HCT116 (cell line): ENCODE data around the gene CELF4. TPM values are rescaled to one million over a fixed set of nuclear protein-coding genes. Genes with fewer than 3 reads are reported as not detected.

Experiments
- ATAC-seq: fragments of 200-7000 bp; cut with Tn5 transposase; 2 replicates; pipeline ENCODE4 v1.9.1; 2020; ENCODE audit warnings: mild to moderate bottlenecking, moderate library complexity
- BruUV-seq: library from RNA; stranded (reverse); fragments of 400-500 nt; replicated peaks from 2 replicates; lab custom pipeline; 2021; lab: Mats Ljungman, UMichigan
- CTCF ChIA-PET: fragments of 300-600 bp; sonication (Branson Sonifier 250); formaldehyde crosslinking; loops from one replicate; lab custom pipeline; 2021; ENCODE audit warnings: antibody characterized with exemption; lab: Charles Lee
- POLR2A ChIA-PET: fragments of 300-600, 350-600 bp; sonication (Branson Sonifier 250); formaldehyde crosslinking; loops from one replicate; lab custom pipeline; 2021; ENCODE audit warnings: antibody characterized with exemption; lab: Charles Lee
- RAD21 ChIA-PET, 2 experiments: fragments of 300-600 bp; sonication (Branson Sonifier 250); formaldehyde crosslinking; loops; one replicate each; lab custom pipeline; 2023; ENCODE audit warnings: low total read pairs in 2 of 2; ENCODE audit not compliant: uncharacterized antibody in 2 of 2, unreplicated experiment in 2 of 2, low non-redundant PET in 1 of 2; lab: Charles Lee
- DNase-seq: peaks from one replicate; pipeline ENCODE4 v3.0.0-alpha.2; 2010; ENCODE audit warnings: low read depth, low spot score
- H2AFZ ChIP-seq: fragments of 200-600 bp; shearing (Covaris generic), sonication (generic); 2 replicates; pipeline ENCODE4 v1.6.1; 2017; ENCODE audit warnings: low read depth, mixed run types, mixed read lengths, antibody characterized with exemption, low read length; ENCODE audit not compliant: poor library complexity, severe bottlenecking
- H3K27ac ChIP-seq: 2 replicates; pipeline ENCODE4 v1.5.1; 2012; ENCODE audit warnings: low read depth, low read length
- H3K27me3 ChIP-seq: fragments of 200-600 bp; sonication (generic); 2 replicates; pipeline ENCODE4 v1.6.1; 2016; ENCODE audit warnings: mixed run types, low read length, mixed read lengths; ENCODE audit not compliant: insufficient read depth
- H3K36me3 ChIP-seq, 2 experiments: fragments of 200-500 bp in 1 of 2; fragments of 200-600 bp in 1 of 2; sonication (Bioruptor generic) in 1 of 2; sonication (generic) in 1 of 2; 2 replicates each; pipeline versions ENCODE4 v1.5.1 to v1.6.1; 2014 to 2016; ENCODE audit warnings: low read length in 2 of 2, inconsistent platforms in 1 of 2, mixed read lengths in 1 of 2, mixed run types in 1 of 2; ENCODE audit not compliant: insufficient read depth in 2 of 2, control insufficient read depth in 1 of 2
- H3K4me1 ChIP-seq, 2 experiments: fragments of 200-600 bp in 1 of 2; sonication (generic) in 1 of 2; 2 replicates each; pipeline versions ENCODE4 v1.5.1 to v1.6.1; 2012 to 2017; ENCODE audit warnings: low read length in 2 of 2, inconsistent platforms in 1 of 2, mild to moderate bottlenecking in 1 of 2, mixed read lengths in 1 of 2, mixed run types in 1 of 2, moderate library complexity in 1 of 2; ENCODE audit not compliant: insufficient read depth in 2 of 2, control insufficient read depth in 1 of 2
- H3K4me2 ChIP-seq: fragments of 200-600 bp; sonication (generic); 2 replicates; pipeline ENCODE4 v1.6.1; 2017; ENCODE audit warnings: mixed run types, low read length, mixed read lengths
- H3K4me3 ChIP-seq, 2 experiments: fragments of 200-600 bp in 1 of 2; sonication (generic) in 1 of 2; replicated peaks in 1 of 2; 2 replicates each; pipeline ENCODE4 v1.5.1; 2011 to 2016; ENCODE audit warnings: low read length in 2 of 2, control low read depth in 1 of 2, low read depth in 1 of 2, mild to moderate bottlenecking in 1 of 2, mixed read lengths in 1 of 2, mixed run types in 1 of 2
- H3K79me2 ChIP-seq: fragments of 200-600 bp; sonication (generic); 2 replicates; pipeline ENCODE4 v1.6.1; 2017; ENCODE audit warnings: mild to moderate bottlenecking, mixed run types, low read length, moderate library complexity, mixed read lengths; ENCODE audit not compliant: insufficient read depth
- H3K9ac ChIP-seq: fragments of 200-600 bp; sonication (generic); 2 replicates; pipeline ENCODE4 v1.6.1; 2016; ENCODE audit warnings: low read length, mixed read lengths
- H3K9me2 ChIP-seq: fragments of 200-600 bp; sonication (generic), shearing (Covaris generic); 2 replicates; pipeline ENCODE4 v1.6.1; 2017; ENCODE audit warnings: mixed run types, mild to moderate bottlenecking, moderate library complexity; ENCODE audit not compliant: insufficient read depth
- H3K9me3 ChIP-seq, 2 experiments: fragments of 200-500 bp in 1 of 2; fragments of 200-600 bp in 1 of 2; sonication (Bioruptor generic) in 1 of 2; sonication (generic) in 1 of 2; 2 replicates each; pipeline ENCODE4 v1.6.1; 2014 to 2017; ENCODE audit warnings: low read length in 2 of 2, mixed read lengths in 2 of 2, inconsistent platforms in 1 of 2, low read depth in 1 of 2, mild to moderate bottlenecking in 1 of 2, mixed run types in 1 of 2, moderate library complexity in 1 of 2; ENCODE audit not compliant: control insufficient read depth in 1 of 2, insufficient read depth in 1 of 2
- H4K20me1 ChIP-seq: fragments of 200-600 bp; sonication (generic), shearing (Covaris generic); 2 replicates; pipeline ENCODE4 v1.6.1; 2017; ENCODE audit warnings: mixed run types, mild to moderate bottlenecking, moderate library complexity; ENCODE audit not compliant: insufficient read depth
- CEBPB ChIP-seq: IDR thresholded peaks from 2 replicates; pipeline ENCODE4 v1.6.1; 2012; ENCODE audit warnings: low read depth
- EZH2 ChIP-seq: fragments of 200-600 bp; sonication (generic); IDR thresholded peaks from 2 replicates; pipeline ENCODE4 v1.6.1; 2017; ENCODE audit warnings: antibody characterized with exemption, mixed run types
- FOSL1 ChIP-seq: IDR thresholded peaks from 2 replicates; pipeline ENCODE4 v1.6.1; 2012; ENCODE audit warnings: low read depth
- RAD21 ChIP-seq: IDR thresholded peaks from 2 replicates; pipeline ENCODE4 v1.6.1; 2012; ENCODE audit warnings: low read depth, mild to moderate bottlenecking
- SP1 ChIP-seq: IDR thresholded peaks from 2 replicates; pipeline ENCODE4 v1.6.1; 2012; ENCODE audit warnings: low read depth
- YY1 ChIP-seq: IDR thresholded peaks from 2 replicates; pipeline ENCODE4 v1.6.1; 2011; ENCODE audit warnings: low read length, low read depth, moderate library complexity, mild to moderate bottlenecking; ENCODE audit not compliant: insufficient replicate concordance; ENCODE audit errors: extremely low read depth
- ZFX ChIP-seq: fragments of 450-650 bp; IDR thresholded peaks from 2 replicates; pipeline ENCODE4 v1.6.1; 2017
- intact Hi-C: fragments of 100-400 bp; cut with micrococcal nuclease; formaldehyde crosslinking; loops from 2 replicates; pipeline ENCODE4 v1.10.0; 2022
- total RNA-seq: library from RNA; stranded (reverse); gene quantifications from one replicate; pipeline ENCODE4 v1.2.1, GENCODE V29; 2021; ENCODE audit not compliant: unreplicated experiment
- TF ChIP-seq, protein P1 (sequence below): IDR thresholded peaks from 2 replicates; pipeline ENCODE4 v1.6.1; 2012; ENCODE audit warnings: low read depth
- TF ChIP-seq, protein P2 (sequence below): IDR thresholded peaks from 2 replicates; pipeline ENCODE4 v1.6.1; 2012
- TF ChIP-seq, protein P3 (sequence below), 3 experiments: fragments of 200-600 bp in 1 of 3; sonication (generic) in 1 of 3; IDR thresholded peaks in 2 of 3; conservative IDR thresholded peaks in 1 of 3; 2 replicates each; pipeline ENCODE4 v1.5.1; 2012 to 2017; ENCODE audit warnings: low read depth in 2 of 3, low read length in 2 of 3, antibody characterized with exemption in 1 of 3, borderline replicate concordance in 1 of 3, control low read depth in 1 of 3, mild to moderate bottlenecking in 1 of 3, mixed read lengths in 1 of 3, mixed run types in 1 of 3, moderate library complexity in 1 of 3; ENCODE audit not compliant: insufficient read depth in 1 of 3

The CELF4 gene
- total RNA-seq, 1 experiment from 2014 or later = not detected

DNA sequence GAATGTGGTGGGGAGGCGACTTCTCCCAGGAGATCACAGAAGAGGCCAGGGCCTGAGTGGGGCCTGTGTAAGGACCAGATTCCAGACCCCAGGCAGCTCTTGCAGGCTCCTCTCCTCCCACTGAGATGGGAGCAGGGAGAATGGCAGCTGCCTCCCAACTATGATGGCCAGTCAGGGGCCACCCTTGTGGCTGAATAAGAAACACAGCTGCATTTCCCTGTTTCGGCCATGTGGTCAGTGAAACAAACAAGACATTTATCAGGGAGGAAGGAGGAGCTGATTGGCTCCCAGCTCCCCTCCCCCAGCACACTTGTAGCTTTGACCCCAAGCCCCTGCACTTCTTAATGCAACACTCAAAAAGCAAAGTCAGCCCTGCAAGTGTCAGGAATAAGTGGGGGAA, 143.5 kb downstream of the CELF4 start:
- peaks cover 3% of the 10 kb centered on the region for H3K27me3 ChIP-seq
- H3K79me2 ChIP-seq = no peaks in the 10 kb centered on the region
- no peak for DNase-seq
- ChIA-PET RAD21 (no interaction called here), CTCF (no interaction called here), POLR2A (no interaction called here)
- H3K9me2 ChIP-seq = no peaks in the 10 kb centered on the region
- H4K20me1 ChIP-seq = no peaks in the 10 kb centered on the region
- H3K4me1 ChIP-seq = peaks cover 13 to 37% of the 10 kb centered on the region in 2 experiments; a peak in 3 of 4 replicates
- H2AFZ ChIP-seq = no peak overlapping the region
- H3K4me2 ChIP-seq = no peak overlapping the region
- no peak overlapping the region for H3K9ac ChIP-seq
- no peaks in the 10 kb centered on the region for H3K9me3 ChIP-seq
- TF ChIP-seq ZFX (no peak), FOSL1 (no peak), CEBPB (no peak), EZH2 (no peak), SP1 (no peak), YY1 (no peak), RAD21 (no peak)
- TF ChIP-seq, protein P1, sequence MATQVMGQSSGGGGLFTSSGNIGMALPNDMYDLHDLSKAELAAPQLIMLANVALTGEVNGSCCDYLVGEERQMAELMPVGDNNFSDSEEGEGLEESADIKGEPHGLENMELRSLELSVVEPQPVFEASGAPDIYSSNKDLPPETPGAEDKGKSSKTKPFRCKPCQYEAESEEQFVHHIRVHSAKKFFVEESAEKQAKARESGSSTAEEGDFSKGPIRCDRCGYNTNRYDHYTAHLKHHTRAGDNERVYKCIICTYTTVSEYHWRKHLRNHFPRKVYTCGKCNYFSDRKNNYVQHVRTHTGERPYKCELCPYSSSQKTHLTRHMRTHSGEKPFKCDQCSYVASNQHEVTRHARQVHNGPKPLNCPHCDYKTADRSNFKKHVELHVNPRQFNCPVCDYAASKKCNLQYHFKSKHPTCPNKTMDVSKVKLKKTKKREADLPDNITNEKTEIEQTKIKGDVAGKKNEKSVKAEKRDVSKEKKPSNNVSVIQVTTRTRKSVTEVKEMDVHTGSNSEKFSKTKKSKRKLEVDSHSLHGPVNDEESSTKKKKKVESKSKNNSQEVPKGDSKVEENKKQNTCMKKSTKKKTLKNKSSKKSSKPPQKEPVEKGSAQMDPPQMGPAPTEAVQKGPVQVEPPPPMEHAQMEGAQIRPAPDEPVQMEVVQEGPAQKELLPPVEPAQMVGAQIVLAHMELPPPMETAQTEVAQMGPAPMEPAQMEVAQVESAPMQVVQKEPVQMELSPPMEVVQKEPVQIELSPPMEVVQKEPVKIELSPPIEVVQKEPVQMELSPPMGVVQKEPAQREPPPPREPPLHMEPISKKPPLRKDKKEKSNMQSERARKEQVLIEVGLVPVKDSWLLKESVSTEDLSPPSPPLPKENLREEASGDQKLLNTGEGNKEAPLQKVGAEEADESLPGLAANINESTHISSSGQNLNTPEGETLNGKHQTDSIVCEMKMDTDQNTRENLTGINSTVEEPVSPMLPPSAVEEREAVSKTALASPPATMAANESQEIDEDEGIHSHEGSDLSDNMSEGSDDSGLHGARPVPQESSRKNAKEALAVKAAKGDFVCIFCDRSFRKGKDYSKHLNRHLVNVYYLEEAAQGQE = no peak
- TF ChIP-seq, protein P2, sequence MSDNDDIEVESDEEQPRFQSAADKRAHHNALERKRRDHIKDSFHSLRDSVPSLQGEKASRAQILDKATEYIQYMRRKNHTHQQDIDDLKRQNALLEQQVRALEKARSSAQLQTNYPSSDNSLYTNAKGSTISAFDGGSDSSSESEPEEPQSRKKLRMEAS = no peak
- TF ChIP-seq, protein P3, sequence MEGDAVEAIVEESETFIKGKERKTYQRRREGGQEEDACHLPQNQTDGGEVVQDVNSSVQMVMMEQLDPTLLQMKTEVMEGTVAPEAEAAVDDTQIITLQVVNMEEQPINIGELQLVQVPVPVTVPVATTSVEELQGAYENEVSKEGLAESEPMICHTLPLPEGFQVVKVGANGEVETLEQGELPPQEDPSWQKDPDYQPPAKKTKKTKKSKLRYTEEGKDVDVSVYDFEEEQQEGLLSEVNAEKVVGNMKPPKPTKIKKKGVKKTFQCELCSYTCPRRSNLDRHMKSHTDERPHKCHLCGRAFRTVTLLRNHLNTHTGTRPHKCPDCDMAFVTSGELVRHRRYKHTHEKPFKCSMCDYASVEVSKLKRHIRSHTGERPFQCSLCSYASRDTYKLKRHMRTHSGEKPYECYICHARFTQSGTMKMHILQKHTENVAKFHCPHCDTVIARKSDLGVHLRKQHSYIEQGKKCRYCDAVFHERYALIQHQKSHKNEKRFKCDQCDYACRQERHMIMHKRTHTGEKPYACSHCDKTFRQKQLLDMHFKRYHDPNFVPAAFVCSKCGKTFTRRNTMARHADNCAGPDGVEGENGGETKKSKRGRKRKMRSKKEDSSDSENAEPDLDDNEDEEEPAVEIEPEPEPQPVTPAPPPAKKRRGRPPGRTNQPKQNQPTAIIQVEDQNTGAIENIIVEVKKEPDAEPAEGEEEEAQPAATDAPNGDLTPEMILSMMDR (IDR thresholded peaks at IDR 0.05 in 2 of 3, conservative IDR thresholded peaks at IDR 0.05 in 1 of 3; ENCODE audit: borderline replicate concordance in 1 of 3, insufficient read depth in 1 of 3, low read depth in 2 of 3, low read length in 2 of 3) = no peak
- H3K4me3 ChIP-seq = no peak overlapping the region
- intact Hi-C loops = no loop called here
- H3K36me3 ChIP-seq = no peaks in the 10 kb centered on the region
- no TSS peak for BruUV-seq
- no peak overlapping the region for H3K27ac ChIP-seq
- ATAC-seq = no peak
